ENCODE data around the gene MON2. TPM values are rescaled to one million over a fixed set of nuclear protein-coding genes. Genes with fewer than 3 reads are reported as not detected.
A peak's percentile ranks its signal among the peaks of the same experiment; 100 is the strongest.

MON2 gene
- polyA plus RNA-seq, 1 experiment = 7.8 TPM

- H3K27me3 ChIP-seq (ENCODE audit: control insufficient read depth, insufficient read depth, low read length) = no peaks in the 10 kb centered on the region
- TF ChIP-seq, protein P1, sequence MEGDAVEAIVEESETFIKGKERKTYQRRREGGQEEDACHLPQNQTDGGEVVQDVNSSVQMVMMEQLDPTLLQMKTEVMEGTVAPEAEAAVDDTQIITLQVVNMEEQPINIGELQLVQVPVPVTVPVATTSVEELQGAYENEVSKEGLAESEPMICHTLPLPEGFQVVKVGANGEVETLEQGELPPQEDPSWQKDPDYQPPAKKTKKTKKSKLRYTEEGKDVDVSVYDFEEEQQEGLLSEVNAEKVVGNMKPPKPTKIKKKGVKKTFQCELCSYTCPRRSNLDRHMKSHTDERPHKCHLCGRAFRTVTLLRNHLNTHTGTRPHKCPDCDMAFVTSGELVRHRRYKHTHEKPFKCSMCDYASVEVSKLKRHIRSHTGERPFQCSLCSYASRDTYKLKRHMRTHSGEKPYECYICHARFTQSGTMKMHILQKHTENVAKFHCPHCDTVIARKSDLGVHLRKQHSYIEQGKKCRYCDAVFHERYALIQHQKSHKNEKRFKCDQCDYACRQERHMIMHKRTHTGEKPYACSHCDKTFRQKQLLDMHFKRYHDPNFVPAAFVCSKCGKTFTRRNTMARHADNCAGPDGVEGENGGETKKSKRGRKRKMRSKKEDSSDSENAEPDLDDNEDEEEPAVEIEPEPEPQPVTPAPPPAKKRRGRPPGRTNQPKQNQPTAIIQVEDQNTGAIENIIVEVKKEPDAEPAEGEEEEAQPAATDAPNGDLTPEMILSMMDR (IDR thresholded peaks at IDR 0.05; ENCODE audit: insufficient read depth, low read depth, low read length) = peak; percentile 63
- peak overlapping the region; percentile 44 for H3K4me3 ChIP-seq (ENCODE audit: low read depth, low read length)
- ChIA-PET POLR2A (no interaction called here), CTCF (interaction anchor here (0.7 to 1.4 kb wide), 3 partner anchors 11 to 28 kb away, joined by 3 to 4 read pairs (median 3); no protein-coding TSS in a partner anchor)
- DNase-seq (ENCODE audit: low read depth) = peak; percentile 33
- no peaks in the 10 kb centered on the region for H3K36me3 ChIP-seq (ENCODE audit: control insufficient read depth, insufficient read depth, low read length)
Measured at GRCh38 chr12:62631471-62632410, 165.1 kb downstream of the MON2 start.

DNA sequence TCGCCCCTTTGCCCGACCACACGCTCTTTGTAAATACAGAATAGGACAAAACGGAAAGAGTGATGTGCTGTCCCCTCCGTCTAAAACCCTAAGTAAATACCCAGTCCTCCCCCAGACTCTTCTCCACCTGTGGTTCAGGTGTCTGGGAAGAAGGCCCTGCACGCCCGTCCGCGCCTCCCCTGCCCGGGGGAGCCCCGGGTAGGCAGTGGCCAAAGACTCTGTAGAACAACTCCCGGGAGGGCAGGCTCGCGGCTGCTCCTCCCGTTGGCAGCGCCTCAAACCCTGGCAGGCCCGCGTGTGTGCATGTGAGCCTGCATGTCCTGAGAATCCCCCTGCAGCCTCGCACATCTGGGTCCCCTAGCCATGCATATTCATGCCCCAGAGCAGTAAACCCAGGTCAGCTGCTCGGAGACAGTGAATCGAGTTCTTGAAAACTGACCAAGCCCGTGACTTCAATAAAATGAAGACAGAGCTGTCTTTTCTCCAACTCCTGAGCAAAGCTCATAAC lies 165.8 kb downstream of the MON2 start:
- TF ChIP-seq, protein P1 (IDR thresholded peaks at IDR 0.05; ENCODE audit: insufficient read depth, low read depth, low read length) = no peak
- Histone ChIP-seq H3K27me3 (ENCODE audit: control insufficient read depth, insufficient read depth, low read length) (no peaks in the 10 kb centered on the region), H3K36me3 (ENCODE audit: control insufficient read depth, insufficient read depth, low read length) (no peaks in the 10 kb centered on the region), H3K4me3 (ENCODE audit: low read depth, low read length) (peak overlapping the region; percentile 44)
- ChIA-PET POLR2A (no interaction called here), CTCF (interaction anchor here (0.9 to 1.4 kb wide), 2 partner anchors 12 to 23 kb away, joined by 3 to 4 read pairs; no protein-coding TSS in a partner anchor)
- peak; percentile 23 for DNase-seq (ENCODE audit: low read depth)

- no peak for DNase-seq (ENCODE audit: low read depth)
- CTCF ChIA-PET = no interaction called here
- Histone ChIP-seq H3K27me3 (ENCODE audit: control insufficient read depth, insufficient read depth, low read length) (no peaks in the 10 kb centered on the region), H3K4me3 (ENCODE audit: low read depth, low read length) (no peak overlapping the region), H3K36me3 (ENCODE audit: control insufficient read depth, insufficient read depth, low read length) (no peaks in the 10 kb centered on the region)
- TF ChIP-seq, protein P1 (IDR thresholded peaks at IDR 0.05; ENCODE audit: insufficient read depth, low read depth, low read length) = no peak
- POLR2A ChIA-PET = interaction anchor here (0.6 kb wide), 1 partner anchor 19 kb away, joined by 4 read pairs; no protein-coding TSS in a partner anchor
Measured at GRCh38 chr12:62635649-62636048, 169.0 kb downstream of the MON2 start.

DNA sequence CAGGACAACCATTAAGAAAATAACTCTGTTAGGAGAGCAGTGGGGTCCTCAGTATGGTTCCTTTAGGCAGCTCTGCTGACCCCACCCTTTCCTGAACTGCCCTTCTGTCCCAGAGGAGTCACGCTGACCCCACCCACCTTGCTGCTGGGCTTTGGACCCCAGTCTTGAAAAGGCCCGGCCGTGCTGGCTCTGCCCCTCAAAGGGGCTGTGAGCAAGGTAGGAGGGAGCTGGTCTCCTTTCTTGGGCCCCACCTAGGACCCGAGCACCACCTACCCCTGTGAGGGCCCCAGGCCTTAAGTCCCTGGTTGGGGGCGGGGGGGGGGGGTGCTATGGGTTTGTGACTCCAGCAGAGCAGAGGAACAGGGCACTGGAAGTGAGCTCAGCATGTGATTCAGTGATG lies 171.1 kb downstream of the MON2 start:
- ChIA-PET POLR2A (no interaction called here), CTCF (no interaction called here)
- TF ChIP-seq, protein P1 (IDR thresholded peaks at IDR 0.05; ENCODE audit: insufficient read depth, low read depth, low read length) = no peak
- DNase-seq (ENCODE audit: low read depth) = no peak
- Histone ChIP-seq H3K4me3 (ENCODE audit: low read depth, low read length) (no peak overlapping the region), H3K36me3 (ENCODE audit: control insufficient read depth, insufficient read depth, low read length) (no peaks in the 10 kb centered on the region), H3K27me3 (ENCODE audit: control insufficient read depth, insufficient read depth, low read length) (no peaks in the 10 kb centered on the region)

DNA sequence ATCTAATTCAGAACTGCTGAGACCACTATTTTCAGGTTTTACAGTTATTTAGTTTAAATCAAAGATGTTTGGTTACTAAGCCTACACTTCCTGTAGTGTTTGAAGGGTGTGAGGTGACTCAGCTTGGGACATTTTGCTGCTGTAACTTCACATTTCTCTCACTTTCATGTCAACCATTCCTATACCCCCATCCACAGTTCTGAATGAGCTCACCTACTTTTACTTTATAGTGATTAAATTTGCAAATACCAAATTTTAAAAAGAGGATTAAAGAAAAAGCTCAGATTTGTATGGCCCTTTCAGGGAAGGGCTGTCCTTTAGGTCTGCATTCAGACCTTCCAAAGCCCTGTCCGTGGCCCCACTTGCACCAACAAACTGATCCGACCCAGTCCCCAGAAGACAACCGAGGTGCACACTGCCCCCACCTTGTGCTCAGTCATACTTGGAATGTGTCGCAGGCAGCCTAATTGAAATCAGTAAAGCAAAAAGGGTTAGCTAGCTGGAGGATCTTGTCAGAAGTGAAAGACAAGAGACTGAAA lies 174.4 kb downstream of the MON2 start:
- Histone ChIP-seq H3K36me3 (ENCODE audit: control insufficient read depth, insufficient read depth, low read length) (no peaks in the 10 kb centered on the region; the same call in 1 of the 2 replicates), H3K27me3 (ENCODE audit: control insufficient read depth, insufficient read depth, low read length) (no peaks in the 10 kb centered on the region), H3K4me3 (ENCODE audit: low read depth, low read length) (no peak overlapping the region)
- no peak for DNase-seq (ENCODE audit: low read depth)
- CTCF ChIA-PET = interaction anchor here (0.5 to 0.8 kb wide), 2 partner anchors 12 to 158 kb away, joined by 3 to 4 read pairs; no protein-coding TSS in a partner anchor
- TF ChIP-seq, protein P1 (IDR thresholded peaks at IDR 0.05; ENCODE audit: insufficient read depth, low read depth, low read length) = no peak
- POLR2A ChIA-PET = interaction anchor here (0.6 kb wide), 1 partner anchor 12 kb away, joined by 3 read pairs; no protein-coding TSS in a partner anchor
